Caco-2 (cell line): ENCODE measurements around the gene PCDHGB2. TPM values are rescaled to one million over a fixed set of nuclear protein-coding genes. Genes with fewer than 3 reads are reported as not detected.
A peak's percentile ranks its signal among the peaks of the same experiment; 100 is the strongest.
"Not testable (repeated sequence)": the region's sequence is repeated elsewhere in the genome, so short reads cannot be mapped to it uniquely, and the experiment has no call there.

Experiments
- BruUV-seq: library from RNA; stranded (reverse); fragments of 400-500 nt; replicated peaks from 2 replicates; lab custom pipeline; 2021; lab: Mats Ljungman, UMichigan
- CTCF ChIA-PET: fragments of 300-600 bp; sonication (Branson Sonifier 250); formaldehyde crosslinking; loops from one replicate; lab custom pipeline; 2022; ENCODE audit warnings: antibody characterized with exemption; lab: Charles Lee
- POLR2A ChIA-PET: fragments of 300-600 bp; sonication (Branson Sonifier 250); formaldehyde crosslinking; loops from one replicate; lab custom pipeline; 2022; ENCODE audit warnings: antibody characterized with exemption; lab: Charles Lee
- DNase-seq, 2 experiments: peaks; one replicate each; pipeline versions ENCODE4 v3.0.0 to v3.0.0-alpha.2; 2020 to 2022
- H3K27me3 ChIP-seq: replicated peaks from 2 replicates; pipeline ENCODE4 v1.6.0; 2011; ENCODE audit warnings: low read length; ENCODE audit not compliant: control insufficient read depth, insufficient read depth
- H3K36me3 ChIP-seq: 2 replicates; pipeline ENCODE4 v1.5.1; 2011; ENCODE audit warnings: low read length; ENCODE audit not compliant: control insufficient read depth, insufficient read depth
- H3K4me1 ChIP-seq: fragments of 250-450 bp; sonication (Bioruptor Pico); 2 replicates; pipeline ENCODE4 v1.5.1; 2020; ENCODE audit warnings: mild to moderate bottlenecking
- H3K4me3 ChIP-seq: 2 replicates; pipeline ENCODE4 v1.5.1; 2011; ENCODE audit warnings: low read depth, mild to moderate bottlenecking, control low read depth, low read length
- H3K9me3 ChIP-seq: fragments of 250-450 bp; sonication (Bioruptor Pico); 2 replicates; pipeline ENCODE4 v1.5.1; 2020; ENCODE audit warnings: mild to moderate bottlenecking, moderate library complexity
- H3K27ac Mint-ChIP-seq: one replicate; pipeline ENCODE4 v1.8.0; 2022; ENCODE audit warnings: mixed read lengths; ENCODE audit not compliant: unreplicated experiment
- H3K27me3 Mint-ChIP-seq: one replicate; pipeline ENCODE4 v1.8.0; 2022; ENCODE audit warnings: mixed read lengths; ENCODE audit not compliant: insufficient read depth, unreplicated experiment
- H3K36me3 Mint-ChIP-seq: one replicate; pipeline ENCODE4 v1.8.0; 2022; ENCODE audit warnings: mild to moderate bottlenecking, mixed read lengths; ENCODE audit not compliant: insufficient read depth, unreplicated experiment
- H3K4me1 Mint-ChIP-seq: one replicate; pipeline ENCODE4 v1.8.0; 2022; ENCODE audit warnings: low read depth, mixed read lengths; ENCODE audit not compliant: unreplicated experiment
- H3K4me3 Mint-ChIP-seq: one replicate; pipeline ENCODE4 v1.8.0; 2022; ENCODE audit warnings: mild to moderate bottlenecking, moderate library complexity, mixed read lengths; ENCODE audit not compliant: unreplicated experiment
- H3K9me3 Mint-ChIP-seq: one replicate; pipeline ENCODE4 v1.8.0; 2022; ENCODE audit warnings: mixed read lengths; ENCODE audit not compliant: unreplicated experiment
- intact Hi-C: fragments of 100-400 bp; cut with micrococcal nuclease; formaldehyde crosslinking; loops from one replicate; pipeline ENCODE4 v1.10.0; 2022; ENCODE audit not compliant: unreplicated experiment
- total RNA-seq: library from RNA; stranded (reverse); gene quantifications from 2 replicates; pipeline ENCODE4 v1.2.3, GENCODE V29; 2022
- TF ChIP-seq, protein P1 (sequence below), 2 experiments: fragments of 200-600 bp in 1 of 2; IDR thresholded peaks; 1 replicate in 1 of 2; 2 replicates in 1 of 2; pipeline versions ENCODE4 v1.5.1 to v1.8.0; 2011 to 2022; ENCODE audit warnings: antibody characterized with exemption in 1 of 2, control low read depth in 1 of 2, inconsistent platforms in 1 of 2, low read depth in 1 of 2, low read length in 1 of 2, mild to moderate bottlenecking in 1 of 2, moderate library complexity in 1 of 2; ENCODE audit not compliant: insufficient read depth in 1 of 2, severe bottlenecking in 1 of 2, unreplicated experiment in 1 of 2

The PCDHGB2 gene
- total RNA-seq, 1 experiment from 2014 or later: 1.3 TPM

DNA sequence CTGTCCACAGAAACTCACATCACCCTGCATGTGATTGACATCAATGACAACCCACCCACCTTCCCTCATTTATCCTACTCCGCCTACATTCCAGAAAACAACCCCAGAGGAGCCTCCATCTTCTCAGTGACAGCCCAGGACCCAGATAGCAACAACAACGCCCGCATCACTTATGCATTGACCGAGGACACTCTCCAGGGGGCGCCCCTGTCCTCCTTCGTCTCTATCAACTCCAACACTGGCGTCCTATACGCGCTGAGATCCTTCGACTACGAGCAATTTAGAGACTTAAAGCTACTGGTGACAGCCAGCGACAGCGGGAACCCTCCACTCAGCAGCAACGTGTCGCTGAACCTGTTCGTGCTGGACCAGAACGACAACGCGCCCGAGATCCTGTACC lies 14.5 kb upstream of the PCDHGB2 start:
- Histone ChIP-seq H3K9me3 (no peaks in the 10 kb centered on the region; the same call in 1 of the 2 replicates), H3K36me3 (no peaks in the 10 kb centered on the region), H3K4me1 (no peaks in the 10 kb centered on the region), H3K4me3 (no peak overlapping the region), H3K27me3 (no peaks in the 10 kb centered on the region)
- Mint-ChIP-seq H3K27ac (no peak overlapping the region), H3K27me3 (no peaks in the 10 kb centered on the region), H3K9me3 (peaks cover 9% of the 10 kb centered on the region), H3K36me3 (peaks cover 4% of the 10 kb centered on the region), H3K4me1 (no peaks in the 10 kb centered on the region), H3K4me3 (no peak overlapping the region)
- POLR2A ChIA-PET: no interaction called here
- TF ChIP-seq, protein P1, sequence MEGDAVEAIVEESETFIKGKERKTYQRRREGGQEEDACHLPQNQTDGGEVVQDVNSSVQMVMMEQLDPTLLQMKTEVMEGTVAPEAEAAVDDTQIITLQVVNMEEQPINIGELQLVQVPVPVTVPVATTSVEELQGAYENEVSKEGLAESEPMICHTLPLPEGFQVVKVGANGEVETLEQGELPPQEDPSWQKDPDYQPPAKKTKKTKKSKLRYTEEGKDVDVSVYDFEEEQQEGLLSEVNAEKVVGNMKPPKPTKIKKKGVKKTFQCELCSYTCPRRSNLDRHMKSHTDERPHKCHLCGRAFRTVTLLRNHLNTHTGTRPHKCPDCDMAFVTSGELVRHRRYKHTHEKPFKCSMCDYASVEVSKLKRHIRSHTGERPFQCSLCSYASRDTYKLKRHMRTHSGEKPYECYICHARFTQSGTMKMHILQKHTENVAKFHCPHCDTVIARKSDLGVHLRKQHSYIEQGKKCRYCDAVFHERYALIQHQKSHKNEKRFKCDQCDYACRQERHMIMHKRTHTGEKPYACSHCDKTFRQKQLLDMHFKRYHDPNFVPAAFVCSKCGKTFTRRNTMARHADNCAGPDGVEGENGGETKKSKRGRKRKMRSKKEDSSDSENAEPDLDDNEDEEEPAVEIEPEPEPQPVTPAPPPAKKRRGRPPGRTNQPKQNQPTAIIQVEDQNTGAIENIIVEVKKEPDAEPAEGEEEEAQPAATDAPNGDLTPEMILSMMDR (IDR thresholded peaks at IDR 0.05; ENCODE audit: insufficient read depth in 1 of 2, low read depth in 1 of 2, low read length in 1 of 2, severe bottlenecking in 1 of 2, unreplicated experiment in 1 of 2): no peak
- intact Hi-C loops: no loop called here
- BruUV-seq: no TSS peak
- no peak for DNase-seq
- CTCF ChIA-PET: no interaction called here

DNA sequence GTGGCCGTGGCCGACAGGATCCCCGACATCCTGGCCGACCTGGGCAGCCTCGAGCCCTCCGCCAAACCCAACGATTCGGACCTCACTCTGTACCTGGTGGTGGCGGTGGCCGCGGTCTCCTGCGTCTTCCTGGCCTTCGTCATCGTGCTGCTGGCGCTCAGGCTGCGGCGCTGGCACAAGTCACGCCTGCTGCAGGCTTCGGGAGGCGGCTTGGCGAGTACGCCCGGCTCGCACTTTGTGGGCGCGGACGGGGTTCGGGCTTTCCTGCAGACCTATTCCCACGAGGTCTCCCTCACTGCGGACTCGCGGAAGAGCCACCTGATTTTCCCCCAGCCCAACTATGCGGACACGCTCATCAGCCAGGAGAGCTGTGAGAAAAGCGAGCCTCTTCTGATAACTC lies 13.8 kb upstream of the PCDHGB2 start:
- H3K4me1 ChIP-seq, H3K36me3 Mint-ChIP-seq, H3K9me3 ChIP-seq, intact Hi-C loops, H3K4me1 Mint-ChIP-seq, H3K27ac Mint-ChIP-seq, H3K4me3 Mint-ChIP-seq, BruUV-seq, H3K27me3 Mint-ChIP-seq, POLR2A ChIA-PET, H3K36me3 ChIP-seq, CTCF ChIA-PET, H3K9me3 Mint-ChIP-seq, H3K27me3 ChIP-seq, H3K4me3 ChIP-seq, DNase-seq: not testable (repeated sequence)

DNA sequence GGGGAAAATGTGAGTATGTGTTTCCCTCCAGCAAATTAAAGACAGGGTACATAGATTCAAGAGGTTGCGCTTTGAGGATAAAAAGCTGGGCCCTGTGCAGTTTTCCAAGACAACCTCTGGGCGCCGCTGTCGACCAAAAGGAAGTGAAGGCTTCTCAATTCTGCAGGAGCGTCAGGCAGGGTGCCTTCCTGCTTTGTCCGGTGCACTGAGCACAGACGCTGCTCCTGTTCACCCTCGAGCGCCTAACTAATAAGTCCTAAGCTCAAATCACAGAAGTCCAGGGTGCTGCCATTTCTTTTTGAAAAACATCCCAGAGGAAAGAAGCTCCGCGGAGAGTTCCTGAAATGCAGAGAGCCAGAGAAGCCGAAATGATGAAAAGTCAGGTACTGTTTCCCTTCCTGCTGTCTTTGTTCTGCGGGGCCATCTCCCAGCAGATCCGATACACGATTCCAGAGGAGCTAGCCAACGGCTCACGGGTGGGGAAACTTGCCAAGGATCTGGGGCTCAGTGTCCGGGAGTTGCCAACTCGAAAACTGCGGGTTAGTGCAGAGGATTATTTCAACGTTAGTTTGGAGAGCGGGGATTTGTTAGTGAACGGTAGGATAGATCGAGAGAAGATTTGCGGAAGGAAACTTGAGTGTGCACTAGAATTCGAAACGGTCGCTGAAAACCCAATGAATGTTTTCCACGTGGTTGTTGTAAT lies 9.7 kb upstream of the PCDHGB2 start, which contains the start of gene PCDHGB1:
Gene PCDHGB1 (plus strand): TSS at position 183 of the 703 bp plus-strand sequence. CDS start 162 bp downstream, at position 345.
- intact Hi-C loops: no loop called here
- POLR2A ChIA-PET: no interaction called here
- peaks cover 5% of the 10 kb centered on the region for H3K36me3 Mint-ChIP-seq

More for the DNA sequence above, 9.7 kb upstream of the PCDHGB2 start, which contains the start of gene PCDHGB1:
- peaks cover 10% of the 10 kb centered on the region for H3K9me3 Mint-ChIP-seq
- CTCF ChIA-PET: interaction anchor here (0.6 to 1.3 kb wide), 2 partner anchors 11 to 47 kb away, joined by 3 to 4 read pairs; partner anchors contain the start of gene PCDHGB5
- H3K4me3 Mint-ChIP-seq: peak within 1 kb of the TSS; percentile 64
- H3K4me1 Mint-ChIP-seq: no peaks in the 10 kb centered on the region
- H3K27me3 ChIP-seq: no peaks in the 10 kb centered on the region
- H3K36me3 ChIP-seq: no peaks in the 10 kb centered on the region
- no peak within 1 kb of the TSS for H3K4me3 ChIP-seq
- DNase-seq: peak in 1 of 2 experiments; percentile 49
- TF ChIP-seq, protein P1 (IDR thresholded peaks at IDR 0.05; ENCODE audit: insufficient read depth in 1 of 2, low read depth in 1 of 2, low read length in 1 of 2, severe bottlenecking in 1 of 2, unreplicated experiment in 1 of 2): peak; percentile 33 to 47
- H3K27ac Mint-ChIP-seq: no peak within 1 kb of the TSS
- BruUV-seq: no TSS peak
- H3K27me3 Mint-ChIP-seq: no peaks in the 10 kb centered on the region
- no peaks in the 10 kb centered on the region for H3K4me1 ChIP-seq
- H3K9me3 ChIP-seq: no peaks in the 10 kb centered on the region; the same call in 1 of the 2 replicates
